K562 (cell line): ENCODE data around the gene COA5. TPM values are rescaled to one million over a fixed set of nuclear protein-coding genes. Genes with fewer than 3 reads are reported as not detected.
A peak's percentile ranks its signal among the peaks of the same experiment; 100 is the strongest.

Experiments
- ATAC-seq: fragments of 200-7000 bp; cut with Tn5 transposase; 3 replicates; pipeline ENCODE4 v1.9.1; 2020; ENCODE audit warnings: moderate library complexity
- BruUV-seq: library from RNA; stranded (reverse); fragments of 400-500 nt; replicated peaks from 2 replicates; lab custom pipeline; 2021; lab: Mats Ljungman, UMichigan
- CTCF ChIA-PET: fragments of 300-600 bp; formaldehyde crosslinking; extraction: SDS; loops from one replicate; lab custom pipeline; 2021; ENCODE audit warnings: low intra/inter-chr PET ratio; lab: Yijun Ruan, JAX
- POLR2A ChIA-PET: fragments of 300-600, 350-650 bp; sonication (Branson Sonifier 250); formaldehyde crosslinking; extraction: SDS; loops from one replicate; lab custom pipeline; 2021; ENCODE audit warnings: antibody characterized with exemption, inconsistent platforms; lab: Yijun Ruan, JAX
- DNase-seq, 4 experiments: peaks; one replicate each; pipeline versions ENCODE4 v3.0.0 to v3.0.0-alpha.2; 2011 to 2018; ENCODE audit warnings: low spot score in 3 of 4, mixed read lengths in 3 of 4; ENCODE audit errors: extremely low read depth in 1 of 4
- FAIRE-seq: peaks from 2 replicates; lab custom pipeline; 2011; peaks lifted over from hg19 to GRCh38; lab: Jason Lieb, UNC
- H2AFZ ChIP-seq: 2 replicates; pipeline ENCODE4 v1.6.0; 2011; ENCODE audit warnings: low read depth, low read length, control low read depth, inconsistent platforms
- H3K27ac ChIP-seq: fragments of 200-600 bp; 3 replicates; pipeline ENCODE4 v1.8.0; 2011; ENCODE audit warnings: low read depth, mild to moderate bottlenecking, control low read depth, inconsistent platforms, low read length, moderate library complexity, mixed read lengths; ENCODE audit errors: extremely low read depth
- H3K27me3 ChIP-seq, 2 experiments: fragments of 300-600 bp in 1 of 2; 2 replicates in 1 of 2; 3 replicates in 1 of 2; pipeline versions ENCODE4 v1.6.0 to v1.8.0; 2011; ENCODE audit warnings: inconsistent platforms in 2 of 2, low read length in 2 of 2, mild to moderate bottlenecking in 1 of 2, mixed read lengths in 1 of 2, moderate library complexity in 1 of 2; ENCODE audit not compliant: control insufficient read depth in 2 of 2, insufficient read depth in 2 of 2
- H3K36me3 ChIP-seq: fragments of 300-600 bp; 3 replicates; pipeline ENCODE4 v1.8.0; 2011; ENCODE audit warnings: mild to moderate bottlenecking, low read length, inconsistent platforms; ENCODE audit not compliant: control insufficient read depth, insufficient read depth
- H3K4me1 ChIP-seq, 2 experiments: fragments of 200-600 bp in 1 of 2; replicated peaks in 1 of 2; 2 replicates in 1 of 2; 3 replicates in 1 of 2; pipeline versions ENCODE4 v1.5.1 to v1.8.0; 2011; ENCODE audit warnings: inconsistent platforms in 2 of 2, low read length in 2 of 2, mild to moderate bottlenecking in 1 of 2, mixed read lengths in 1 of 2, moderate library complexity in 1 of 2; ENCODE audit not compliant: control insufficient read depth in 2 of 2, insufficient read depth in 2 of 2
- H3K4me2 ChIP-seq: 2 replicates; pipeline ENCODE4 v1.6.1; 2011; ENCODE audit warnings: low read length, control low read depth, inconsistent platforms, mixed read lengths; ENCODE audit not compliant: insufficient read depth
- H3K4me3 ChIP-seq: fragments of 200-600 bp; sonication (generic), shearing (Covaris generic); 2 replicates; pipeline ENCODE4 v1.5.1; 2016; ENCODE audit warnings: control low read depth, inconsistent platforms
- H3K79me2 ChIP-seq: fragments of 200-600 bp; 3 replicates; pipeline ENCODE4 v1.8.0; 2011; ENCODE audit warnings: low read length, inconsistent platforms; ENCODE audit not compliant: control insufficient read depth, insufficient read depth
- H3K9ac ChIP-seq, 2 experiments: 2 replicates each; pipeline versions ENCODE4 v1.6.0 to v1.6.1; 2011; ENCODE audit warnings: low read depth in 2 of 2, low read length in 2 of 2, control low read depth in 1 of 2, inconsistent platforms in 1 of 2, mild to moderate bottlenecking in 1 of 2, mixed read lengths in 1 of 2; ENCODE audit not compliant: insufficient read depth in 1 of 2
- H3K9me1 ChIP-seq: one replicate; pipeline ENCODE4 v1.6.0; 2011; ENCODE audit warnings: inconsistent platforms, mild to moderate bottlenecking, low read length, moderate library complexity; ENCODE audit not compliant: control insufficient read depth, insufficient read depth
- H3K9me3 ChIP-seq: replicated peaks from 2 replicates; pipeline ENCODE4 v1.5.1; 2011; ENCODE audit warnings: low read depth, low read length, inconsistent platforms; ENCODE audit not compliant: control insufficient read depth, insufficient read depth
- H4K20me1 ChIP-seq: replicated peaks from 2 replicates; pipeline ENCODE4 v1.6.1; 2011; ENCODE audit warnings: low read length, inconsistent platforms, mixed read lengths; ENCODE audit not compliant: control insufficient read depth, insufficient read depth
- BHLHE40 ChIP-seq: IDR thresholded peaks from 2 replicates; pipeline ENCODE4 v1.6.1; 2011; ENCODE audit warnings: low read length, improper control_type of control experiment
- CHD2 ChIP-seq: IDR thresholded peaks from 2 replicates; pipeline ENCODE4 v1.6.1; 2011; ENCODE audit warnings: low read depth, low read length
- CREB3L1 ChIP-seq: fragments of 450-650 bp; IDR thresholded peaks from 2 replicates; pipeline ENCODE4 v1.6.1; 2014; ENCODE audit warnings: low read depth, mild to moderate bottlenecking, moderate library complexity, borderline replicate concordance
- GATAD2A ChIP-seq: fragments of 450-650 bp; IDR thresholded peaks from 2 replicates; pipeline ENCODE4 v1.6.1; 2017
- WGBS: fragments of 100-300 bp; shearing (Covaris generic); methylation state at CpG from one replicate; pipeline ENCODE4 v1.1.6; 2016; ENCODE audit warnings: low coverage, mixed read lengths; ENCODE audit not compliant: insufficient coverage; ENCODE audit errors: missing lambda C conversion rate; 5-methylcytosine and 5-hydroxymethylcytosine counted together
- in situ Hi-C: fragments of 300-500 bp; cut with MboI; formaldehyde crosslinking; loops from 4 replicates; pipeline ENCODE4 v1.15.0; 2018; ENCODE audit warnings: inconsistent platforms, mixed read lengths
- intact Hi-C: fragments of 100-400 bp; cut with micrococcal nuclease; formaldehyde crosslinking; loops from 2 replicates; pipeline ENCODE4 v1.14.2; 2022
- polyA plus RNA-seq, 8 experiments: library from polyadenylated mRNA; depleted of rRNA in 4 of 8; stranded (reverse) in 5 of 8; unstranded in 3 of 8; fragments of >200 nt; fragmentation: Nextera tagmentation in 2 of 8; fragmentation: Illumina TruSeq in 1 of 8; extraction: Ambion mirVana in 2 of 8; extraction: Trizol in 1 of 8; gene quantifications; 2 replicates each; pipeline versions ENCODE4 v1.2.1 to v1.2.3, GENCODE V29; 2011 to 2014; ENCODE audit warnings: inconsistent platforms in 1 of 8, missing spikeins in 1 of 8
- total RNA-seq, 7 experiments: library from RNA; depleted of rRNA in 6 of 7; stranded (reverse); fragments of >200 nt in 6 of 7; fragmentation: Illumina TruSeq in 2 of 7; extraction: Trizol in 2 of 7; gene quantifications; 2 replicates each; pipeline versions ENCODE4 v1.2.1 to v1.2.3, GENCODE V29; 2011 to 2021; ENCODE audit warnings: low replicate concordance in 1 of 7

Gene COA5
- total and polyA plus RNA-seq, 9 of the 15 experiments (the other 6 are each of a cell fraction or from before 2014, with no cell fraction given) = 17.9 to 77.6 (median 33.4) TPM

DNA sequence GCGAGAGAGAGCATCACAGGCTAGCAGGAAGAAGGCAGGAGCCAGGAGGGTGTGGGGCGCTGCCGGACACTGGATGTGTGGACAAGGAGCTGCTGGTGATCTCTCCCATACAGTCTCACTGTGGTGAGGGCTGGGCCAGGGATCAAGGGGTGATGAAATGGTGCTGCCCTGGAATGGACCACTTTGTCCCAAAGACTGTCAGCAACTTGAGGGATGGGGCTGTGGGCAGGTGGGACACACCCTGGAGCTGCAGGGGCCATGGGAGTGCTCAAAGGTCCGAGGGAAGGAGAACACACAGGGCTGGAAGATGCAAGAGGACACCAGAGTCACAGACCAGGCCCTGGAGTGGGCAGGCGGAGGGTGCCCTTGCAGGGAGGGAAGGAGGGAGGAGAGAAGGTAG is 38.0 kb downstream of the COA5 start:
- no peak for DNase-seq
- Histone ChIP-seq H3K27ac (no peak overlapping the region), H3K4me3 (no peak overlapping the region), H3K27me3 (no peaks in the 10 kb centered on the region), H3K4me1 (no peaks in the 10 kb centered on the region), H3K4me2 (no peak overlapping the region), H3K9ac (peak overlapping the region in 1 of 2 experiments; percentile 48; a peak in 1 of 4 replicates), H3K9me3 (no peaks in the 10 kb centered on the region), H4K20me1 (no peaks in the 10 kb centered on the region; the same call in 1 of the 2 replicates), H2AFZ (no peak overlapping the region), H3K36me3 (peaks cover 27% of the 10 kb centered on the region; the same call in 2 of the 3 replicates), H3K9me1 (no peaks in the 10 kb centered on the region), H3K79me2 (no peaks in the 10 kb centered on the region)
- no TSS peak for BruUV-seq
- FAIRE-seq = no peak
- intact Hi-C loops = no loop called here
- CTCF ChIA-PET = interaction anchor here (1.0 kb wide), 1 partner anchor 158 kb away, joined by 4 read pairs; no protein-coding TSS in a partner anchor
- POLR2A ChIA-PET = interaction anchor here (2.3 kb wide), 1 partner anchor 10 kb away, joined by 11 read pairs; no protein-coding TSS in a partner anchor
- in situ Hi-C loops = no loop called here
- 100% methylated on average over 3 of the region's 5 CpGs for WGBS
- ATAC-seq = no peak
- no peak for TF ChIP-seq CHD2
- no peak for TF ChIP-seq CREB3L1
- TF ChIP-seq BHLHE40 = no peak
- TF ChIP-seq GATAD2A = no peak
